HG03045 (cell line): ENCODE data around the gene FREM1.
"Not testable (repeated sequence)": the region's sequence is repeated elsewhere in the genome, so short reads cannot be mapped to it uniquely, and the experiment has no call there.

ENCODE experiments used
- ATAC-seq: cut with Tn5 transposase; IDR thresholded peaks from one replicate; pipeline ENCODE4 v1.9.1; 2021; ENCODE audit warnings: mild to moderate bottlenecking, moderate library complexity; ENCODE audit not compliant: unreplicated experiment

FREM1 gene, protein sequence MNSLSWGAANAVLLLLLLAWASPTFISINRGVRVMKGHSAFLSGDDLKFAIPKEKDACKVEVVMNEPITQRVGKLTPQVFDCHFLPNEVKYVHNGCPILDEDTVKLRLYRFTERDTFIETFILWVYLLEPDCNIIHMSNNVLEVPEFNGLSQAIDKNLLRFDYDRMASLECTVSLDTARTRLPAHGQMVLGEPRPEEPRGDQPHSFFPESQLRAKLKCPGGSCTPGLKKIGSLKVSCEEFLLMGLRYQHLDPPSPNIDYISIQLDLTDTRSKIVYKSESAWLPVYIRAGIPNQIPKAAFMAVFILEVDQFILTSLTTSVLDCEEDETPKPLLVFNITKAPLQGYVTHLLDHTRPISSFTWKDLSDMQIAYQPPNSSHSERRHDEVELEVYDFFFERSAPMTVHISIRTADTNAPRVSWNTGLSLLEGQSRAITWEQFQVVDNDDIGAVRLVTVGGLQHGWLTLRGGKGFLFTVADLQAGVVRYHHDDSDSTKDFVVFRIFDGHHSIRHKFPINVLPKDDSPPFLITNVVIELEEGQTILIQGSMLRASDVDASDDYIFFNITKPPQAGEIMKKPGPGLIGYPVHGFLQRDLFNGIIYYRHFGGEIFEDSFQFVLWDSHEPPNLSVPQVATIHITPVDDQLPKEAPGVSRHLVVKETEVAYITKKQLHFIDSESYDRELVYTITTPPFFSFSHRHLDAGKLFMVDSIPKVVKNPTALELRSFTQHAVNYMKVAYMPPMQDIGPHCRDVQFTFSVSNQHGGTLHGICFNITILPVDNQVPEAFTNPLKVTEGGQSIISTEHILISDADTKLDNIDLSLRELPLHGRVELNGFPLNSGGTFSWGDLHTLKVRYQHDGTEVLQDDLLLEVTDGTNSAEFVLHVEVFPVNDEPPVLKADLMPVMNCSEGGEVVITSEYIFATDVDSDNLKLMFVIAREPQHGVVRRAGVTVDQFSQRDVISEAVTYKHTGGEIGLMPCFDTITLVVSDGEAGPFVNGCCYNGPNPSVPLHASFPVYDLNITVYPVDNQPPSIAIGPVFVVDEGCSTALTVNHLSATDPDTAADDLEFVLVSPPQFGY (N-terminal part only)

GRCh38 chr9:14909961-14910805 lies at the start of gene FREM1:
Gene FREM1 (minus strand): TSS chr9:14910428. CDS start chr9:14868977, 41,451 bp downstream.
- no peak for ATAC-seq

DNA sequence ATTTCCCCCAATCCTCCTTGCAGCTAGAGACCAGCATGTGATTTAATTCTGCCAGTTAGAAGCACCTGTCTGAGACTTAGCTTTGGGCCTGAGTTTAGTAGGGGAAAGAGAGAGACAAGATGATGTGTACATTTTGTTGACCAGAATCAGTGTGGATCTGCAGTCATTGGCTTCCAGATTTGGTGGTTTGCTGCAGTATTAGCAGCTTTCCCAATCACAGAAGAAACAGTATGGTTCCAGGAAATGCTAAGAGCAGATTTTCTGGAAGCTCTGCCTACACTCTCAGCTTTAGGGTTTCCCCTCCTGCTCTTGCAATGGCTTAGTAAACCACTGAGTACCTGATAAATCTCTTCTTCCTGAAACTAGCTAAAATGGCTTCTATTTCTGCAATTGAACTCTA lies 48.8 kb upstream of the FREM1 start:
- ATAC-seq = no peak

DNA sequence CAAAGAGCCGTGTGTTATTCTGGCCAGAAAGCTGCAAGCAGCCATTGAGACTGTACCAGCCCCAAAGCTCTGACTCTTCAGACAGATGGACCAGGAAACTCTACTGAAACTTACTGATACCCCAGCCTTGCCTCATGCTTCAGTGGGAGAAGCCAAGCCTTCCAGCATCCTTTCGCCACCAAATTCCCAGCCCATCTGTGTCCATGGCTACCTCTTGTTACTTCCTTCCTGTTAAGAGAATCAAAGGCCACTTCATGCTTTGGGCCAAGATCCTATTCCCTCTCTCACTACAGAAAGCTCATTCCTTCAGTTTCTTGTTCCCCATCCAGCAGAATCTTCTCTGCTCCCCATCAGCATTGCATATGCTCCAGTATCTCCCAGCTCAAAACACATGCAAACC lies 46.9 kb upstream of the FREM1 start:
- no peak for ATAC-seq

DNA sequence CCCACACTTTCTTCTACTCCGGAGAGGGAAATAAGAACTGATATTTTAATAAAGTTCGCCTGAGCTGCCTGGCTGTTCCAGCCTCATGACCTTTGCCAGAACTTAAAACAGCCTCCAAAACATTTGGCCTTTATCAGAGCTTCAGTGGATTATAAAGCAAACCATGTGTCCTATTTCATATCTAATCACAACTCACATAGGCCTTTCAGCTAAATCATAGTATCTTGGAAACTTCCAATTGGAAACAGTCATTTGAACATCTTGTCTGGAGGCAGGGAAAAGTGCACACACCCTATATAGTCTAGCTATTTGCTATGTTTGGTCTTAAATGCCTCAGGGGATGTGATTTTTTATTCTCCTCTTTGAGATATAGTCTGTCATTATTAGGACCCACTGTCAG lies 46.0 kb upstream of the FREM1 start:
- no peak for ATAC-seq

DNA sequence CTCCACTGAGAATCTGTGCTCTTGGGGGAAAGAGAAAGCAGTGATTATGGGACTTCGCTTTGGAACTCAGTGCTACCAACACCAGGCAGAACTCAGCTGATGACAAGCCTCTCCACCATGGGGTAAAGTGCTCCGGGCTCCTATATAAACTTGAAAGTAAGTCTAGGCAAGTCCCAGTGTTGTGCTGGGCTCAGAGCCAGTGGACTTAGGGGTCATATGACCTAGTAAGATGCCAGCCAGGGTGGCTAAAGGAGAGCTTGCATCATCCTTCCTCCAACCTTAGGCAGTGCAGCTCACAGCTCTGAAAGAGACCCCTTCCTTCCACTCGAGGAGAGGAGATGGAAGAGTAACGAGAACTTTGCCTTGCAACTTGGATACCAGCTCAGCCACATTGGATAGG lies 35.1 kb upstream of the FREM1 start:
- ATAC-seq = no peak

DNA sequence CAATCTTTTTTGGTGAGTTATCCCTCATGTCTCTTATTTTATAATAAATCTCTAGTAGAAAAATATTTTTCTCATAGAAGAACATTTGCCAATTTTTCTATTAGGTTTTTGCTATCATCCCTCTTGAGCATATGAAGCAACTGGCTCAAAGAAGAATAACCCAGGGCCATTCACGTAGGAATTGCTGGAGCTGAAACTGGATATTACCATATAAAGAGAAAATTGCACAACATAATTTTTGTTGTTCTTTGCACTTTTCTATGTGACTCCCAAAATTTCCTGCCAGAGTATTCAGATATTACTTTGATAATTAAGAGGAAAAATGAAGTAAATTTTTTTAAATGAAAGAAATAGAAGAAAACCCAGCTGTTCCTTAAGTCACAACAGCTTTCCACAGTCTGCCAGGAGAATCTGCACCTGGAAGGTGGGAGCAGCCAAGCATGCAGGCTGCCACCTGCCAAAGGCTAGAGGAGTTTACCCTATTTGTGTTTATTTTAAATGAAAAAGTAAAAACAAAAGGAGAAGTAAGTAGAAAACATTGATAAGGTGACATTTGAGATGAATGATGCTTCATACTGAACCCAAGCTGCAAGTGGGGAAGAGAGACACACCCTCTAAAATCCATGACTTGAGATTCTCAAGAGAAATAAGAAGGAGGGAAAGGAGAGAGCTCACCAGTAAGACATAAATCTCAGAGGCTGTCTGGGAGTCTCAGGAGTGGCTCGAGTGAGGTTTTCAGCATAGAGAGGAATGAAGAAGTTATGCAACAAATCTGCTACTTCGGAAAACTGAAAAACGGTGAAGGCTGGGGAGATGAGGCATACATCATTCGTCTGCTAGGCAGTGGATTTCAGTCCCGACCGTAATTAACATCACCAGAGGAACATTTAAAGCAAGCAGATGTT lies 31.5 kb upstream of the FREM1 start:
- ATAC-seq = no peak

DNA sequence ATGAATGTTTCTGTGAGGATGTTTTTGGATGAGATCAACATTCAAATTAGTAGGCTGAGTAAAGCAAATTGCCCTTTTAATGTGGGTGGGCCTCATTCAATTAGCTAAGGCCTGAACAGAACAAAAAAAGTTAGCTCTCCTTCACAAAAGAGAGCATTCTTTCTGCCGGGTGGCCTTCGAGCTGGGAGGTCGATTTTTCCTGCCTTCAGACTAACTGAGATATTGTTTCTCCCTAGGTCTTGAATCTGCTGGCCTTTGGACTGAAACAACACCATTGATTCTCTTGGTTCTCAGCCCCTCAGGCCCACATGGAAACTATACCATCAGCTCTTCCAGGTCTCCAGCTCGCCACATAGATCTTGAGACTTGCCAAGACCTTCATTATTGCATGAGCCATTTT lies 29.1 kb upstream of the FREM1 start:
- ATAC-seq = no peak

GRCh38 chr9:14937216-14937615 lies 27.0 kb upstream of the FREM1 start:
- ATAC-seq = no peak

- ATAC-seq = no peak
Measured at GRCh38 chr9:14936491-14936890, 26.3 kb upstream of the FREM1 start.

DNA sequence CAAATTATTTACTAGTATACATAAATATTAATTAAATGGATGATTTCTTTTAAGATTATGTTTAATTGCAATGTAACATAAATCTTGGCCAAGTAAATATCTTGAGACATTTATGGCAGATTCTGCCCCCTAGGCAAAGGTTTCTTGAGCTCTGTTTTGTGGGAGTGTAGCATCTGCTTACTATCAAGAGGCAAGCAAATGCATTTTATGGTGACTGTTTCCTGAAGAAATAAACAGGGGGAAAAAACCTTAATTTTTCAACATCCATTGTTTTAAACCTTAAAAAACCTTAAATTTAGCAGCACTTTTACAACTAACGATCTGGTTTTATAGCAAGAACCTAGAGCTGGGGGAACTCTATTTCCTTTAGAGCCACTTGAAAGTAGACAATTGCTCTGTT lies 25.7 kb upstream of the FREM1 start:
- no peak for ATAC-seq

DNA sequence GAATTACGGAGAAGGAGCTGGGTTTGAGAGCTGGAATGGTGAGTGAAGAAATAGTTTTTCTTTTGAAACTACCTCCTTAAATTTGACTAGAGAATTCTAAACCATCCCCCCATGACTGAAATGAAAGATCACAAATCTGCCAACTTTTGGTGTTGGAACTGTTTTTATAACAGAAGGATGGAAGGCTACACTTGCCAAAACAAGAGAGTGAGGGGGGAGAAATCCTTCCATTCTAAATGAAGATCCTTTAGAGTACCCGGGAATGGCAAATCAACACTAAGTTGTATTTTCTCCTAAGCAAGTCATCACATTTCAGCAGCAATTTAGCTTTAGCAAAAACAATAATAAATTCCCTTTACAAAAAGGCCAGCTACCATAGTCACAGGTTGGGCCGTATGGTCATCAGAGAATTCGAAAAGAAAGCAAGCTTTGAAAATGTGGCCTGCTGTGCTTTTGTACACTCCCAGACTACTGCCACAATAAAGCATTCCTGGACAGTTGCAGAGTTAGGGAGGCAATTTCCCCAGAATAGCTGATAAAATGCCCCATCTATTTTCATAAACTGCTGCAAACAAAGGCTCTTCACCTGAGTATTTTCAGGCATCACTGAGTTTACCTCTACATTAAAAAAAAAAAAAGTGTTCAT lies 25.0 kb upstream of the FREM1 start:
- ATAC-seq = no peak

DNA sequence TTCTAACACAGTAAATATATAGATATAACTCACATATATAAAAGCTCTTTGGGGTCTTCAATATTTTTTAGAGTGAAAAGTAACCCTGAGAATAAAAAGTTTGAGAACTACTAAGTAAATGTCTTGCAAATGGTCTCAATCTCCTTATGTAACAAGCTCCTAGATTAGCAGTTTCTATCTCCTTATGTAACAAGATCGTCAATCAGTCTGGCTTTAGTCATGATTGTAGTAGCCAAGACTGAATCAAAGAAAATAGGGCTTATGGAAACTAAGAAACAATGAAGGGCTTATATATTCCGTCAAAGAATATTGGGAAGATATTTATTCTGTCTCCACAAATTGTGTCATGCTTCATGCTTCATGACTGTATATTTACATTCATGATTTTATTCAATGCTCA lies 22.4 kb upstream of the FREM1 start:
- no peak for ATAC-seq

DNA sequence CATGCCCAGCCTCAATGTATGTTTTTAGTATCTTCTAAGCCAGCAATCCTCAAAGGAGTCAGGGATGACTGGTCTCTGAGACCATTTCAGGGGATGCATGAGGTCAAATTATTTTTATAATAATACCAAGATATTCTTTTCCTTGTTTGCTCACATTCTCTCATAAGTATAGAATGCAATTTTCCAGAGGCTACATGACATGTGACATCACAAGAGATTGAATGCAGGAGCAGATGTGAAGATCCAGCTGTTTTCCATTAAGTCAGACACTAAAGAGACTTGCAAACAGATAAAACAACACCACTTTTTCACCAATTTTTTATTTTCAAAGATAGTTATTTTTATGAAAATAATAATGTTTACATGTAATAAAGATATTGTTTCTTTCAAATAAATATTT lies 22.0 kb upstream of the FREM1 start:
- ATAC-seq = no peak

DNA sequence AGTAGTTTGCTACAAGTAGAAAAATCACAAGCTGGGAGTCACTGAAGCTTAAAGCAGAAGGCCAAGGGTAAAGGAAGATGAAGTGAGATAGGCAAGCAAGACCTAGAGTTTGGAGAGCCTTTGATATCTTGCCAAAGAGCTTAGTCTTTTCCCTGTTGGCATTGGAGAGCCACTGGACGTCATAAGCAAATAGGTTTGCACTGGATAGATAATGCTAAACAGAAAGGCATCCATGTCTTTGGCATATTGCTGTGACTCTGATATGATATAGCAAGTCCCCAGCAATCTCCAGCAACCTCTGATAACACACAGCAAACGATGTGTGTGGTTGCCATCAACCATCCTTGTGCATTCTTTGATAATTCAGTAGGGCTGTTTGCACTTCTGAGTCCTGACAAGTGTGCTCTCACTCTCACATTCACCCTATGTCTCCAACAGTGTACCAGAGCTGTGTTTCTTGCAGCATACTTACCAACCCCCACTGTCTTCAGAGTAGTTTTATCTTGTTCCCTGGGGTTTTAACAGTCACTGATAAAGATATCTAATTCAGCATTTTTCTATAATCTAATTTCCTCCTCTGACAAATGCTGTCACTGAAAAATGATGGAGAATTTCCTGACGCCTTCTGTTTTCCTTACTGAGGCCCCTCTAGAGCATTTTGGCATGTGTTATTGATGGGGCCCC lies 16.9 kb upstream of the FREM1 start:
- no peak for ATAC-seq

GRCh38 chr9:14924230-14925219 lies 14.3 kb upstream of the FREM1 start:
- no peak for ATAC-seq

GRCh38 chr9:14923701-14924100 lies 13.5 kb upstream of the FREM1 start:
- no peak for ATAC-seq

- ATAC-seq = not testable (repeated sequence)
Measured at GRCh38 chr9:14920805-14921204, 10.6 kb upstream of the FREM1 start.
